ENCODE data around the gene IGSF9B.

DNA sequence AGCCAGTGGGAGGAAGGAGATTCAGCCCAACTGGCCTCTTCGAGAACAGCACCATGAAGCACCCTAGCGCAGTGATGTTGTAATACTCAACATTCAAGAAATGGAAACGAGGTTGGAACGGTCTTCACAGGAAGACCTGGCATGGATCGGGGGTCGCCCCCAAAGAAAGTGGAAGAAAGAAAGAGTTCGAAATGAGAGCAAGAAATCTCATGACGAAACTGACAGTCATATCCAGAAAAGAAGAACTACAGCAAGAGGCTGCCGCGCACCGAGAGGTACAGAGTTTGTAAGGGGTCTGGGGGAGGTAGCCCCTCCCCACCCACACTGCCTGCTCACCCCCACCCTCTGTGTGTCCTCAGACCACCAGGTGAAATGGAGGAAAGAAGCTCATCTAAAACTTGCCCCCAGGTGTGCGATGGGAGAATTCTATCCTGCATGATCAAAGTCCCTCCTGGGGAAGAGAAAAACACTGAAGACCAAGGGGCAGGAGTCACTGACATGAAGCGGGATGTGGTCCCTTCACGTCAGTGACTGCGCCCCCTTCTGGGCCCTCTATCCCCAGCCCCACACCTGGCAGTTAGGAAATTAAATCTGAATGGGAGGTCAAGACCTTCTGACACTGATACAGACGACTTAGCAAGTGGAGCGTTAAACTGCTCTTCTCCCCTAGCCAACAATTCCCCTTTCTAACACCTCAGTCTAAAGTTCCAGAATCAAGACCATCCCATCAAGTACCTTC, 58.6 kb downstream of the IGSF9B start:
- TF ChIP-seq POLR2A (IDR thresholded peaks at IDR 0.05; ENCODE audit: low read depth, low read length) (no peak), POLR2AphosphoS5 (IDR thresholded peaks at IDR 0.05; ENCODE audit: low read depth, low read length) (no peak), TAF1 (IDR thresholded peaks at IDR 0.05; ENCODE audit: borderline replicate concordance, low read depth, low read length) (no peak)
